CD4-positive, alpha-beta T cell (primary cell): ENCODE data around the gene PPARG. TPM values are rescaled to one million over a fixed set of nuclear protein-coding genes. Genes with fewer than 3 reads are reported as not detected.
"Not testable (repeated sequence)": the region's sequence is repeated elsewhere in the genome, so short reads cannot be mapped to it uniquely, and the experiment has no call there.

Experiments used
- ATAC-seq: fragments of 200-7000 bp; cut with Tn5 transposase; one replicate; pipeline ENCODE4 v1.10.0; 2022; ENCODE audit warnings: mild to moderate bottlenecking; ENCODE audit not compliant: poor library complexity
- CTCF ChIA-PET: fragments of 350-600 bp; sonication (Branson Sonifier 250); formaldehyde crosslinking; loops from one replicate; lab custom pipeline; 2021; ENCODE audit warnings: antibody characterized with exemption, inconsistent platforms; lab: Charles Lee
- POLR2A ChIA-PET: fragments of 350-600 bp; sonication (Branson Sonifier 250); formaldehyde crosslinking; loops from one replicate; lab custom pipeline; 2021; ENCODE audit warnings: antibody characterized with exemption, inconsistent platforms; lab: Charles Lee
- DNase-seq, 14 experiments: peaks; one replicate each; pipeline ENCODE4 v3.0.0-alpha.2; 2013 to 2020; ENCODE audit warnings: mixed read lengths in 2 of 14
- H3K27ac ChIP-seq, 2 donors: one replicate each; pipeline versions ENCODE4 v1.5.1 to v1.7.0; 2013; ENCODE audit warnings: low read length in 2 of 2, low read depth in 1 of 2, mild to moderate bottlenecking in 1 of 2
- H3K27me3 ChIP-seq, 2 experiments: 1 replicate in 1 of 2; 2 replicates in 1 of 2; pipeline versions ENCODE4 v1.6.1 to v1.7.0; 2013; ENCODE audit warnings: low read length in 2 of 2, control low read depth in 1 of 2, mild to moderate bottlenecking in 1 of 2, moderate library complexity in 1 of 2; ENCODE audit not compliant: insufficient read depth in 2 of 2, control insufficient read depth in 1 of 2
- H3K36me3 ChIP-seq: one replicate; pipeline ENCODE4 v1.6.1; 2013; ENCODE audit warnings: low read length, control low read depth; ENCODE audit not compliant: insufficient read depth
- H3K4me1 ChIP-seq: one replicate; pipeline ENCODE4 v1.6.1; 2013; ENCODE audit warnings: low read length, control low read depth; ENCODE audit not compliant: insufficient read depth
- H3K4me3 ChIP-seq: one replicate; pipeline ENCODE4 v1.5.1; 2013; ENCODE audit warnings: mild to moderate bottlenecking, low read length, moderate library complexity
- H3K9me3 ChIP-seq, 2 experiments: 1 replicate in 1 of 2; 2 replicates in 1 of 2; pipeline versions ENCODE4 v1.6.1 to v1.7.0; 2013; ENCODE audit warnings: low read length in 2 of 2, mild to moderate bottlenecking in 2 of 2, control low read depth in 1 of 2, moderate library complexity in 1 of 2; ENCODE audit not compliant: control insufficient read depth in 1 of 2, insufficient read depth in 1 of 2
- H3K27ac Mint-ChIP-seq: one replicate; pipeline ENCODE4 v1.8.0; 2020; ENCODE audit warnings: mixed read lengths
- H3K27me3 Mint-ChIP-seq: one replicate; pipeline ENCODE4 v1.8.0; 2021; ENCODE audit warnings: mixed read lengths
- H3K36me3 Mint-ChIP-seq: one replicate; pipeline ENCODE4 v1.8.0; 2021; ENCODE audit warnings: low read depth, mixed read lengths
- H3K4me1 Mint-ChIP-seq: one replicate; pipeline ENCODE4 v1.8.0; 2021; ENCODE audit warnings: low read depth, mixed read lengths
- H3K4me3 Mint-ChIP-seq: one replicate; pipeline ENCODE4 v1.8.0; 2020; ENCODE audit warnings: mild to moderate bottlenecking, mixed read lengths
- H3K9me3 Mint-ChIP-seq: one replicate; pipeline ENCODE4 v1.8.0; 2020; ENCODE audit warnings: mixed read lengths
- CTCF ChIP-seq: fragments of 200-600 bp; IDR thresholded peaks from one replicate; pipeline ENCODE4 v1.8.0; 2022; ENCODE audit warnings: antibody characterized with exemption, mild to moderate bottlenecking
- intact Hi-C, 2 experiments: fragments of 100-400 bp; cut with DNase I in 1 of 2; cut with micrococcal nuclease in 1 of 2; formaldehyde crosslinking; loops; one replicate each; pipeline versions ENCODE4 v1.15.1 to v1.9.0; 2023 to 2025; cut with DNase I, micrococcal nuclease
- total RNA-seq, 174 experiments: library from RNA in 2 of 174; stranded (reverse) in 2 of 174; gene quantifications; one replicate each; pipeline ENCODE4 v1.2.3 and lab custom pipeline; 2021 to 2026

The PPARG gene
- total RNA-seq, 2 experiments from 2014 or later = 0.27 to 0.75 TPM

DNA sequence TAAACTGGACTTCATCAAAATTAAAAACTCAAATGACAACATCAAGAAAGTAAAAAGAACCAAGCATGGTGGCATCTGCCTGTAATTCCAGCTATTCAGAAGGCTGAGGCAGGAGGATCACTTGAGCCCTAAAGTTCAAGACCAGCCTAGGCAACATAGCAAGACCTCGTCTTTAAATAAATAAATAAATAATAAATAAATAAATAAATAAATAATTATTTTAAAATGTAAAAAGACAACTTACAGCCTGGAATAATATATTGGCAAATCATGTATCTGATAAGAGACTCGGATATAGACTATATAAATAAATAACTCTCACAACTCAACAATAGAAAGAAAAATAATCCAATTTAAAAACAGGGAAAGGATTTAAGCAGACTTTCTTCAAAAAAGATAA, 4.3 kb upstream of the PPARG start:
- no peaks in the 10 kb centered on the region for H3K36me3 Mint-ChIP-seq
- Histone ChIP-seq H3K27me3 (peaks cover 17 to 49% of the 10 kb centered on the region in 2 experiments), H3K9me3 (peaks cover 3 to 5% of the 10 kb centered on the region in 2 experiments), H3K4me3 (no peak overlapping the region), H3K36me3 (no peaks in the 10 kb centered on the region), H3K4me1 (peaks cover 12% of the 10 kb centered on the region), H3K27ac (no peak overlapping the region)
- H3K9me3 Mint-ChIP-seq = peaks cover 3% of the 10 kb centered on the region
- DNase-seq = no peak
- H3K27me3 Mint-ChIP-seq = peaks cover 69% of the 10 kb centered on the region
- H3K4me1 Mint-ChIP-seq = peaks cover 11% of the 10 kb centered on the region
- H3K4me3 Mint-ChIP-seq = no peak overlapping the region
- ATAC-seq = no peak
- no peak for TF ChIP-seq CTCF
- no peak overlapping the region for H3K27ac Mint-ChIP-seq
- ChIA-PET POLR2A (no interaction called here), CTCF (no interaction called here)
- intact Hi-C loops = no loop called here

- TF ChIP-seq CTCF = no peak
- H3K4me1 Mint-ChIP-seq = peaks cover 11% of the 10 kb centered on the region
- peaks cover 66% of the 10 kb centered on the region for H3K27me3 Mint-ChIP-seq
- Histone ChIP-seq H3K36me3 (no peaks in the 10 kb centered on the region), H3K9me3 (peaks cover 3 to 5% of the 10 kb centered on the region in 2 experiments), H3K4me1 (peaks cover 12% of the 10 kb centered on the region), H3K27me3 (peaks cover 17 to 53% of the 10 kb centered on the region in 2 experiments), H3K27ac (no peak overlapping the region), H3K4me3 (no peak overlapping the region)
- ATAC-seq (no peak), DNase-seq (no peak)
- intact Hi-C loops = no loop called here
- H3K36me3 Mint-ChIP-seq = no peaks in the 10 kb centered on the region
- peaks cover 3% of the 10 kb centered on the region for H3K9me3 Mint-ChIP-seq
- no peak overlapping the region for H3K27ac Mint-ChIP-seq
- H3K4me3 Mint-ChIP-seq = no peak overlapping the region
- CTCF ChIA-PET = no interaction called here
- POLR2A ChIA-PET = no interaction called here
These were observed 3.8 kb upstream of the PPARG start for GRCh38 chr3:12285003-12285555.

GRCh38 chr3:12285779-12286178, 3.1 kb upstream of the PPARG start:
- H3K9me3 Mint-ChIP-seq, H3K27ac Mint-ChIP-seq, POLR2A ChIA-PET, H3K36me3 Mint-ChIP-seq, H3K27ac ChIP-seq, H3K36me3 ChIP-seq, H3K4me3 ChIP-seq, ATAC-seq, CTCF ChIA-PET, H3K9me3 ChIP-seq, intact Hi-C loops, H3K4me3 Mint-ChIP-seq, DNase-seq: not testable (repeated sequence)
- Mint-ChIP-seq H3K27me3 (peaks cover 59% of the 10 kb centered on the region), H3K4me1 (peaks cover 11% of the 10 kb centered on the region)
- Histone ChIP-seq H3K4me1 (peaks cover 12% of the 10 kb centered on the region), H3K27me3 (peaks cover 17 to 53% of the 10 kb centered on the region in 2 experiments)

DNA sequence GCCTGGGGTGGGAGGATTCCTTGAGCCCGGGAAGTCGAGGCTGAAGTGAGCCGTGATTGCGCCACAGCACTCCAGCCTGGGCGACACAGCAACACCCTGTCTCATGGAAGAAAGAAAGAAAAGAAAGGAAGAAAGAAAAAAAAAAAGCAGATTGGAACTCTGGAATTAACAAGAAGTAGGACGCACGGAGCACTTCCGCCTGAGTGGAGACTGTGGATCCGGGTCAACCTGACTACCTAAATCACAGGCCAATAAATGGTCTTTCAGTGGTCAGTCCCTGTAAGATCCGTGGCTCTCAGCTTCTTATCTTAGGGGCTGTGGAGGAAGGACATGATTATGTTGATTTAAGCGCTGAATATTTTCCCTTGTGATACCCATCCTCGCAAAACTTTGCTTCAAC, 2.4 kb upstream of the PPARG start:
- H3K4me3 ChIP-seq = no peak overlapping the region
- ChIA-PET POLR2A (no interaction called here), CTCF (no interaction called here)
- ATAC-seq (no peak), DNase-seq (no peak)
- H3K27me3 ChIP-seq = peaks cover 17 to 53% of the 10 kb centered on the region in 2 experiments
- Mint-ChIP-seq H3K4me3 (peak overlapping the region; percentile 42), H3K4me1 (peaks cover 11% of the 10 kb centered on the region), H3K27me3 (peaks cover 56% of the 10 kb centered on the region), H3K9me3 (peaks cover 3% of the 10 kb centered on the region), H3K36me3 (no peaks in the 10 kb centered on the region), H3K27ac (no peak overlapping the region)
- TF ChIP-seq CTCF = no peak
- intact Hi-C loops = no loop called here
- H3K9me3 ChIP-seq = peaks cover 3 to 5% of the 10 kb centered on the region in 2 experiments
- no peak overlapping the region for H3K27ac ChIP-seq
- peaks cover 12% of the 10 kb centered on the region for H3K4me1 ChIP-seq
- no peaks in the 10 kb centered on the region for H3K36me3 ChIP-seq
